Activated CD8-positive, alpha-beta memory T cell treated with anti-CD3 and anti-CD28 coated beads, Interleukin-2, amount 50 U/mL, for 1 hour (primary cell): ENCODE results near the gene TOPBP1.
"Not testable (repeated sequence)": the region's sequence is repeated elsewhere in the genome, so short reads cannot be mapped to it uniquely, and the experiment has no call there.

ENCODE experiments used
- DNase-seq: peaks from one replicate; pipeline ENCODE4 v3.0.0-alpha.2; 2020; ENCODE audit errors: extremely low read depth

Gene TOPBP1

DNA sequence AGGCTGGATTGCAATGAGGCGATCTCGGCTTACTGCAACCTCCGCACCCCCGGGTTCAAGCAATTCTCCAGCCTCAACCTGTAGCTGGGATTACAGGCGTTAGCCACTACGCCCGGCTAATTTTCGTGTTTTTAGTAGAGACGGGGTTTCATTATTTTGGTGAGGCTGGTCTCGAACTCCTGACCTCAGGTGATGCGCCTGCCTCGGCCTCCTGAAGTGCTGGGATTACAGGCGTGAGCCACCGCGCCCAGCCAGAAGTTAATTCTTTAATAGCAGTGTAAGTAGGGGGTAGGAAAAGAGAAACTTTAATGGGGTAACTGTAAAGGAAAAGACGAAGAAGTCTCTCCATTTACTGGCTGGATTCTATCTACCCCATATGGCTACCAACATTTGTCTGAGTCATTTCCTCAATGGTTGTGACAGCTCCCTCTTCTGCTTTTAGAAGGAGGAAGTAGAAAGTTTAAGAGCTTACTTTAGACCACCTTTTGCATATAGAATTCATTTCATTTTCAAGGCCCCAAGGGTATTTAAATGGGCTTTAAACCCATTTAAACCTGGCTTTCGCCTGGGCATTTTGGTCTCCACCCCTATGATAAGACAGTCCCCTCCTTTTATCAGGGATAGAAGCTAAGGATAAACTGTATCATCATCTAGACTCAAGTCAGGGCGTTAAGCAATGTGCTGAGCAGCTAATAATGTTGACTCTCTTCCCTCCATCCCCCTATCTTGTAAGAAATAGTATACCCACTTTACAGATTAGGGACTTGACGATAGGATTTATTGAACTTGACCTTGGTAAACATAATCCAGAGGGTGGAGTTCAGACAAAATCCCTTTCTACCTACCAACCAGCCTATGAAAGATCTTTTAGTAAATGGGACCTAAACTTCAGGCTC, 89.3 kb downstream of the TOPBP1 start:
- no peak for DNase-seq

DNA sequence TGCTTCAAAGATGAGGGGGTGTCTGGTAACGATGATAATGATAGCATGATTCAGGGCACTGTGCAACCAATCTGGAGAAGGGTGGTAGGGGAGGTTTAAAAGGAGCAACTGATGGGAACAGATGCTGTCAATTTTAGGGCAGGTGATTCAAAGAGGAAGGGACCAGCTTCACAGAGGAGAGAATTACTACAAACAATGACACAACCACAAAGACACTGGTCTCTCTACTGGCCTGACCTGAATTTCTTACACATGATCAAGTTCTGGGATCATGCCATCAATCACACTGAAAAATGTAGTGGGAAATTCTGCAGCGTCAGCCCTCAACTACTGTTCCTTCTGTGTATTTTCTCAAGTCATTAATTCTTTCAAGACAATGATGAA, 90.8 kb downstream of the TOPBP1 start:
- no peak for DNase-seq

DNA sequence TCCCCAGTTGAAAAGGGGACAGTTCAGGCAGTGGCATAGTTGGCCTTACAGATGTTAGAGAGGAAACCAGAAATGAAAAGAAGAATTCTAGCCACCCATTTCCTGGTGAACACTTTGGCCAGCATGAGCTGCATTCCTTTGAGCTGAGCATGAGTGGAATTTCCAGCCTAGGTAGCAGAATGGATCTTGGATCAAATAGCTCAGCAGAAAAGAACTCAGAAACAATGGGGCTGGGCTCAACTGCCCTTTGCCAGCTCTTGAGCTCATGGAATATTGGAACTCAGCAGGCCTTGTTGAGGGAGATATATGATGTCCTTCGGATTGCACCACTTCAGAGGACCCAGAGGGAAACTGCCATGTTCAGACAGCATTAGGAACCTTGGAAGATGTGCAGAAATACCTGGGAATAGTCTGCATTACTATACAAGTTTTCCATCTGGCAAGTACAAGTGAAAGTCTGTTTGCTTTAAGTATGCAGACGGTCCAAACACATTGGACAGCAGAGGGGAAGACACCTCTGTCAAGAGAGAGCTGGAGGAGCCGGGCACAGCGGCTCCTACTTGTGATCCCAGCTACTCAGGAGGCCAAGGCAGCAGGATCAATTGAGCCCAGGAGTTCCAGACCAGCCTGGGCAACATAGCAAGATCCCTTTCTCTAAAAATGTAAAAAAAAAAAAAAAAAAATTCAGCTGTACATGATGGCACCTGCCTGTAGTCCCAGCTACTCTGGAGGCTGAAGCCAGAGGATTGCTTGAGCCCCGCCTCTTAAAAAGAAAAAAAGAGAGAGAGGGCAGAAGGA, 91.4 kb downstream of the TOPBP1 start:
- no peak for DNase-seq

DNA sequence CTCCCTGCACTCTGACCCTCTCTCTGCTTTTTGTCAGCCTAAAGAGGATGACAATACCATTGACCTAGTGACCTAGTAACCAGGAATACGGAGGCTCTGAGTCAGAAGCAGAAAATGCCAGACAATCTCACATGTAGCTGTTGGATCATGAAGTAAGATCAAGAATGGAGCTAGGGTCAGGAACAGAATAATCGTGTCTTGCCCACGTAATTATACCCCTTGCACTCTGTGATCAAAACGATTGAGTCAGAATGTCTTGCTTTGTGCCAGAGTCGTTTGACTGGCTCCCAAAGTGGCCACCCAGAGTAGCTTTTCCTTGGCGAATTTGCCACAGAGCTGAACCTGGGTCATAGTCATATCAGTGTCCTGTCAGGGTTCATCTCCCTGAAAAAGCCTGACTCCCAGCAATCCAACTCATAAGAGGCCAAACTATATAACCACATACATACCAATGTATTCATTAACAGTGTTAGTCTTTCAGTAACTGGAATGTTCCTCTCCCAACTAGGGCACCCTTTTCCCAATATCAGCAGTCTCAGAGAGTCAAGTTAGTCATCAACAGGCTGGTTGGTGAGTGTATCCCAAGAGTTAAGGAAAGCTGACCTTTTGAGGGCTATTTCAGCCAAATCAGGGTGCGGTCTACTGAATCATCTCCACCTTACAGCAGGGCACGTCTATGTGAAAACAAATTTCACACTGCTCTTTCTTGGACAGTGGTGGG, 93.3 kb downstream of the TOPBP1 start:
- DNase-seq: no peak

DNA sequence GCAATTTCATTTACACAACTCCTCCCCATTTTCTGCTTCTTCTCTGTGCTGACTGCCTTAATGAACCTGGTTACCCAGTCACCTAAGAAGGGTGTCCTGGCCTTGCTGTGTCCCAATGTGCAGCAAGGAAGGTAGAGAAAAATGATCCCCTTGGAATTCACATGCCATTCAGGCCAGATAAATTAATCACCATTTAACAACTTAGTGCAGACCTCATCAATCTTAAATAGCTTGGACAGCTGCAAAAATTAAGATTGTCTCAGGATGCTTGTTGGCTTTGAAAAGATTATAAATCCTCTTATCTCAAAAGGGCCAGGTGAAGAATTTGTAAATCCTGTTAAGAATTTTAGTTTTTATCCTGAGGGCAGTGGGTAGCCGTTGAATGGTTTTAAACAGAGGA, 97.9 kb downstream of the TOPBP1 start:
- DNase-seq: no peak

DNA sequence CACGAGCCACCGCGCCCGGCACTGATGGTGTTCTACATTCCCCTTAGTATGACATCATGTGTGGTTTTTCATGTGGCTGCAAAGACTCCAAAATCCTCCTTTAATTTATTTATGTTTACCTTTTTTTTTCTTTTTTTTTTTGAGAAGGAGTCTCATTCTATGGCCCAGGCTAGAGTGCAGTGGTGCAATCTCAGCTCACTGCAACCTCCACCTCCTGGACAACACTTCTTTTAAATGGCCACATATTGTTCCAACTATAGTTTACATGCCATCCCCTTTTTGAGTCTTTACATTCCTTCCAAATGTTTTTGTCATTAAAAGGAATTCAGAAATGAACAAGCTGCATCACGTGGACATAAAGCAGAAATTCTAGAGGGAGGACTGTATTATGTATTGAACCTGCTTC, 98.6 kb downstream of the TOPBP1 start:
- DNase-seq: no peak

DNA sequence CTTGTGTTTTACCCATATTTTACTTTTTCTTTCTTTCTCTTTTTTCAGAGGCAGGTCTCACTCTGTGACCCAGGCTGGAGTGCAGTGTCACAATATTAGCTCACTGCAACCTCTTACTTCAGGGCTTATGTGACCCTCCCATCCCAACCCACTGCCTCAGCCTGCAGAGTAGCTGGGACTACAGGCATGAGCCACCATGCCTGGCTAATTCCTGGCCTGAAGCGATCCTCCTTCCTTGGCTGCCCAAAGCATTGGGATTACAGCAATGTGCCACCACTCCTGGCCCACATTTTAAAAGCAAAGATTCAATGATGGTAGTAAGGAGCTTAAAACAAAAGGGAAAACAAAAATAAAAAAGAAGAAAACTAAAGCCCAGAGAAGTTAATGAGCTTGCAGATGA, 99.4 kb downstream of the TOPBP1 start:
- no peak for DNase-seq

DNA sequence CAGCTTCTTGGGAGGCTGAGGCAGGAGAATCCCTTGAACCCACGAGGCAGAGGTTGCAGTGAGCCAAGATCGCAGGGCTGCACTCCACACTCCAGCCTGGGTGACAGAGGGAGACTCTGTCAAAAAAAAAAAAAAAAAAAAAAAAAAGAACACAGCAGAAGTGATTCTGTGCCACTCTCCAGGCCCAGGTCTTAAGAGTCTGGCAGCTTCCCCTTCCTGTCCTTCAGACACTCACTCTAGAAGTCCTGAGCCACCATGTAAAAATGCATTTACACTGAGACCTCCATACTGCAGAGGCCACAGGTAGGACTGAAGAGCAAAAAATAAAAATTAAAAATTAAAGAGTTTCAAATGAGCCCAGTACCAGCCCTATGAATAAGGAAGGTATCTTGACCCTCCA, 100.1 kb downstream of the TOPBP1 start:
- no peak for DNase-seq

DNA sequence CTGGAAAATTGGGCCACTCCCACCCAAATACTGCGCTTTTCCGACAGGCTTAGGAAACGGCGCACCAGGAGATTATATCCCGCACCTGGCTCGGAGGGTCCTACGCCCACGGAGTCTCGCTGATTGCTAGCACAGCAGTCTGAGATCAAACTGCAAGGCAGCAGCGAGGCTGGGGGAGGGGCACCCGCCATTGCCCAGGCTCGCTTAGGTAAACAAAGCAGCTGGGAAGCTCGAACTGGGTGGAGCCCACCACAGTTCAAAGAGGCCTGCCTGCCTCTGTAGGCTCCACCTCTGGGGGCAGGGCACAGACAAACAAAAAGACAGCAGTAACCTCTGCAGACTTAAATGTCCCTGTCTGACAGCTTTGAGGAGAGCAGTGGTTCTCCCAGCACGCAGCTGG, 110.2 kb downstream of the TOPBP1 start:
- DNase-seq: not testable (repeated sequence)
